PC-9 (cell line): ENCODE data around the gene MYOM1. TPM values are rescaled to one million over a fixed set of nuclear protein-coding genes. Genes with fewer than 3 reads are reported as not detected.

Experiments
- Bru-seq: library from RNA; stranded (reverse); fragments of 400-500 nt; gene quantifications from one replicate; lab custom pipeline; 2021; lab: Mats Ljungman, UMichigan
- BruChase-seq, 2 experiments: library from RNA; stranded (reverse); fragments of 400-500 nt; gene quantifications; one replicate each; lab custom pipeline; 2021; lab: Mats Ljungman, UMichigan
- BruUV-seq: library from RNA; stranded (reverse); fragments of 400-500 nt; replicated peaks from 2 replicates; lab custom pipeline; 2021; lab: Mats Ljungman, UMichigan
- CTCF ChIA-PET: fragments of 300-600 bp; sonication (Branson Sonifier 250); formaldehyde crosslinking; loops from one replicate; lab custom pipeline; 2022; ENCODE audit warnings: antibody characterized with exemption; lab: Charles Lee
- POLR2A ChIA-PET: fragments of 300-600 bp; sonication (Branson Sonifier 250); formaldehyde crosslinking; loops from one replicate; lab custom pipeline; 2022; ENCODE audit warnings: antibody characterized with exemption; ENCODE audit not compliant: unreplicated experiment; lab: Charles Lee
- DNase-seq, 2 experiments: peaks; one replicate each; pipeline versions ENCODE4 v3.0.0 to v3.0.0-alpha.2; 2015 to 2022; ENCODE audit warnings: mixed read lengths in 1 of 2
- H2AFZ ChIP-seq: fragments of 200-600 bp; sonication (generic); 2 replicates; pipeline ENCODE4 v1.8.1; 2017; ENCODE audit warnings: antibody characterized with exemption
- H3F3A ChIP-seq: fragments of 200-600 bp; sonication (generic); 2 replicates; pipeline ENCODE4 v1.8.1; 2017; ENCODE audit warnings: antibody characterized with exemption, mild to moderate bottlenecking, low read depth; ENCODE audit not compliant: insufficient read depth
- H3K27ac ChIP-seq: fragments of 200-600 bp; sonication (generic); 2 replicates; pipeline ENCODE4 v1.6.1; 2016; ENCODE audit warnings: mixed run types
- H3K27me3 ChIP-seq: fragments of 200-600 bp; sonication (generic); 2 replicates; pipeline ENCODE4 v1.6.1; 2016; ENCODE audit warnings: low read depth, mixed run types; ENCODE audit not compliant: insufficient read depth
- H3K36me3 ChIP-seq: fragments of 200-600 bp; sonication (generic); 2 replicates; pipeline ENCODE4 v1.6.1; 2016; ENCODE audit warnings: low read depth, mixed run types
- H3K4me1 ChIP-seq: fragments of 200-600 bp; sonication (generic); replicated peaks from 2 replicates; pipeline ENCODE4 v1.6.1; 2016; ENCODE audit warnings: mixed run types; ENCODE audit not compliant: insufficient read depth
- H3K4me2 ChIP-seq: fragments of 200-600 bp; sonication (generic); 2 replicates; pipeline ENCODE4 v1.6.1; 2017; ENCODE audit warnings: mixed run types
- H3K4me3 ChIP-seq: fragments of 200-600 bp; sonication (generic); 2 replicates; pipeline ENCODE4 v1.6.1; 2016; ENCODE audit warnings: mixed run types
- H3K79me2 ChIP-seq: fragments of 200-600 bp; sonication (generic); 2 replicates; pipeline ENCODE4 v1.6.1; 2017; ENCODE audit warnings: low read depth, mixed run types
- H3K9me2 ChIP-seq: fragments of 200-600 bp; sonication (generic); 2 replicates; pipeline ENCODE4 v1.8.1; 2017; ENCODE audit warnings: mild to moderate bottlenecking; ENCODE audit not compliant: insufficient read depth
- H3K9me3 ChIP-seq: fragments of 200-600 bp; sonication (generic); 2 replicates; pipeline ENCODE4 v1.8.1; 2016; ENCODE audit warnings: low read depth; ENCODE audit not compliant: insufficient read depth
- H4K20me1 ChIP-seq: fragments of 200-600 bp; sonication (generic); 2 replicates; pipeline ENCODE4 v1.8.1; 2017; ENCODE audit not compliant: insufficient read depth
- EZH2 ChIP-seq: fragments of 200-600 bp; sonication (generic); IDR thresholded peaks from 2 replicates; pipeline ENCODE4 v1.8.0; 2017; ENCODE audit warnings: antibody characterized with exemption, low read depth
- intact Hi-C: fragments of 100-400 bp; cut with micrococcal nuclease; formaldehyde crosslinking; loops from one replicate; pipeline ENCODE4 v1.10.0; 2022; ENCODE audit not compliant: unreplicated experiment
- long read RNA-seq: library from polyadenylated mRNA; stranded (forward); transcript quantifications from one replicate; pipeline ENCODE4 v2.0.0, GENCODE V29; 2022
- total RNA-seq: library from RNA; stranded (reverse); gene quantifications from 2 replicates; pipeline ENCODE4 v1.2.3, GENCODE V29; 2021
- TF ChIP-seq, protein P1 (sequence below): fragments of 200-600 bp; sonication (generic); conservative IDR thresholded peaks from 2 replicates; pipeline ENCODE4 v1.6.1; 2017; ENCODE audit warnings: mixed run types, antibody characterized with exemption, mild to moderate bottlenecking, moderate library complexity

MYOM1 gene
- total RNA-seq (0.88 and 1.3 TPM in 2 replicates), Bru-seq, nascent RNA (percentile 26 among the genes with signal in this experiment), BruChase-seq, experiment 1, labeled RNA remaining after a 2-hour chase (percentile 39 among the genes with signal in this experiment), BruChase-seq, experiment 2, labeled RNA remaining after a 6-hour chase (percentile 24 among the genes with signal in this experiment)
- long read RNA-seq, partial matches to known transcripts = 1 of 4 reads
- long read RNA-seq, other reads (novel, unspliced or antisense) = 3 of 4 reads

DNA sequence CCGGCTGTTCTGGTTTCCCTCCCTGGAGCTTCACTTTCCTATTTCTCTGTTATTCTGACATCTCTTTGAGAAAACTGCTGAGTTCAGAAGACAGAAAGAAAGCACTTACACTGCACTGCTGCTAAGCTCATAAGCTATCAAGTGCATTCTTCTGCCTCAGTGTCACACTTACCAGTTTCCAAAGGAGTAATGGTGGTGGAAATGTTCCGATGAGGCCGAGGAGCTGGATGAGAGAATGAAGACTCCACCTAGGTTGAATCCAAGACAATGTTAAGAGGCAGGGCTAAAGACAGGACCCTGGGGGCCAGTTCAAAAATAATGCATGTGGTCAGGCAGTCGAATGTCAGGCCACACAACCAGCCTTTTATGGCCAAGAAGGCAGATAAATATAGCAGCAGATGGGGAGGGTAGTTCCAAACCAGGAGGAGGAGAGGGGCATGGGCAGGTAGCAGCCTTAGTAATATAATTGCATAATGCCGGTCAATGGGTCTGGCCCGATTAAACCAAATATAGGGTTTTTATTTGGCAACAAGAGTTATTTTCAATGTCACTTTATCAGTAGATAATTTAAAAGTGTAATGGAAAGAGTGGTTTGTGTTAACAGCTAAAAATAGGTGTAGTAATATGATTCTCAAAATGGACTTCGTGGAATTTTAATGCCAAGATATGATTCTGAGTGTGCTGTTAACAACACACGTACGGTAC is at the start of gene MYOM1:
Gene MYOM1, minus strand, starts transcription at position 338 of the 705 bp plus-strand sequence. CDS start 4,745 bp downstream, outside the sequence.
- Histone ChIP-seq H3K4me2 (no peak within 1 kb of the TSS), H3K4me1 (peaks cover 18% of the 10 kb centered on the region), H3K4me3 (no peak within 1 kb of the TSS), H3F3A (no peaks in the 10 kb centered on the region), H3K79me2 (no peaks in the 10 kb centered on the region), H4K20me1 (no peaks in the 10 kb centered on the region), H2AFZ (no peak within 1 kb of the TSS), H3K36me3 (no peaks in the 10 kb centered on the region), H3K9me2 (no peaks in the 10 kb centered on the region), H3K9me3 (no peaks in the 10 kb centered on the region), H3K27me3 (no peaks in the 10 kb centered on the region), H3K27ac (no peak within 1 kb of the TSS)
- TF ChIP-seq, protein P1, sequence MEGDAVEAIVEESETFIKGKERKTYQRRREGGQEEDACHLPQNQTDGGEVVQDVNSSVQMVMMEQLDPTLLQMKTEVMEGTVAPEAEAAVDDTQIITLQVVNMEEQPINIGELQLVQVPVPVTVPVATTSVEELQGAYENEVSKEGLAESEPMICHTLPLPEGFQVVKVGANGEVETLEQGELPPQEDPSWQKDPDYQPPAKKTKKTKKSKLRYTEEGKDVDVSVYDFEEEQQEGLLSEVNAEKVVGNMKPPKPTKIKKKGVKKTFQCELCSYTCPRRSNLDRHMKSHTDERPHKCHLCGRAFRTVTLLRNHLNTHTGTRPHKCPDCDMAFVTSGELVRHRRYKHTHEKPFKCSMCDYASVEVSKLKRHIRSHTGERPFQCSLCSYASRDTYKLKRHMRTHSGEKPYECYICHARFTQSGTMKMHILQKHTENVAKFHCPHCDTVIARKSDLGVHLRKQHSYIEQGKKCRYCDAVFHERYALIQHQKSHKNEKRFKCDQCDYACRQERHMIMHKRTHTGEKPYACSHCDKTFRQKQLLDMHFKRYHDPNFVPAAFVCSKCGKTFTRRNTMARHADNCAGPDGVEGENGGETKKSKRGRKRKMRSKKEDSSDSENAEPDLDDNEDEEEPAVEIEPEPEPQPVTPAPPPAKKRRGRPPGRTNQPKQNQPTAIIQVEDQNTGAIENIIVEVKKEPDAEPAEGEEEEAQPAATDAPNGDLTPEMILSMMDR = no peak
- no peak for TF ChIP-seq EZH2
- intact Hi-C loops = no loop called here
- POLR2A ChIA-PET = no interaction called here
- DNase-seq = no peak
- CTCF ChIA-PET = no interaction called here
- BruUV-seq = no TSS peak

DNA sequence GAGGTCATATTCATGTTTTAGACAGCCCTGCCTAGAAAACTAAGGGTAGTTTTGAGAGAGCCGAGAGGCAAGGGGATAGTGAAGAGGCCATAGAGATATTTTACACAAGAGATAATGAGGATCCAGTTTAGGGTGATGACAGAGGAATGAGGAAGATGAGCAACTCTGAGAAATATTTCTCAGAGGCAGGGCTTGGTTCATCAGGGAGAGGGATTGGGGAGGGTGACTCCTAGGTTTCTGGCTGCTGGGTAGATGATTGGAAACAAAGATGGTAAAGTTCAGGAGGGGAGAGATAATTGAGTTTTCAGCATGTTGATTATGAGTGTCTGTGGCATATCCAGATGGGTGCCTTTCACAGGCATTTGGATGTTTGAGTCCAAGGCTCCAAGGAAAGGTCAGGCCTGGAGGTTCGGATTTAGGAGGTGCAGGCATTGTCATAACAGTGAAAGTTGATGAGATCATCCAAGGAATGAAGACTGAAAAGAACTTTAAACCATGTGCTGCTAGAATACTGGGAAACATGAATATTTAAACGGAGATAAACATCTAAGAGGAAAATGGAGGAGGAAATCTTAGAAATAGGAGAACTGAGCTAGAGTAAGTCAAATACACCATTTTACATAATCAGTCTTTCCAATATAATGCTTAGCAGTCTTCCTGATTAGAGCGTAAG is 49.6 kb upstream of the MYOM1 start:
- H3K4me1 ChIP-seq = peaks cover 37% of the 10 kb centered on the region
- TF ChIP-seq, protein P1 = no peak
- TF ChIP-seq EZH2 = no peak
- H3K27ac ChIP-seq = no peak overlapping the region
- H3K9me3 ChIP-seq = no peaks in the 10 kb centered on the region
- BruUV-seq = no TSS peak
- no peaks in the 10 kb centered on the region for H3K27me3 ChIP-seq
- H3K4me3 ChIP-seq = no peak overlapping the region
- no peaks in the 10 kb centered on the region for H3K9me2 ChIP-seq
- CTCF ChIA-PET = interaction anchor here (0.5 kb wide), 1 partner anchor 67 kb away, joined by 3 read pairs; no protein-coding TSS in a partner anchor
- peaks cover 92% of the 10 kb centered on the region for H3K79me2 ChIP-seq
- no peak overlapping the region for H2AFZ ChIP-seq
- H3F3A ChIP-seq = no peaks in the 10 kb centered on the region
- no peak overlapping the region for H3K4me2 ChIP-seq
- H3K36me3 ChIP-seq = peaks cover 30% of the 10 kb centered on the region
- DNase-seq = no peak
- intact Hi-C loops = no loop called here
- POLR2A ChIA-PET = no interaction called here
- H4K20me1 ChIP-seq = peaks cover 78% of the 10 kb centered on the region

DNA sequence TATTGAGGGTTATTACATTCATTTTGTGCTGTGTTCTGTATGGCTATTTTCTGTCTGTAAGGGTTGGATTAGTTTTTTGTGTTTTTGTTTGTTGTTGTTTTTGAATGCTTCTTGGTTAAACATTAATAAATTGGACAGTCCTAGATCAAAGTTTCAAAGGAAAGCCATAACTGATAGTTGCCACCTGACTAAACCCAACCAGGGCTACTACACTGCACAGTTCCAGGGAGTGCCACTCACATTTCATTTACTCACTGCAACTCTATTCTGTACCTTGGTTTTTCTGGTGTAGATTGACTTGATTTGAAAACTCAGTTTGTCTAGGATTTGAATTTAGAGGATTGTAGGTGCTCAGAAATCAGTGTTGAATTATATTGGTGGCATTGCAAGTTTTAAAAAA is 48.5 kb upstream of the MYOM1 start:
- Histone ChIP-seq H3K4me2 (no peak overlapping the region), H2AFZ (no peak overlapping the region), H3K79me2 (peaks cover 100% of the 10 kb centered on the region), H3F3A (no peaks in the 10 kb centered on the region), H3K9me3 (no peaks in the 10 kb centered on the region), H3K9me2 (no peaks in the 10 kb centered on the region), H3K4me1 (peaks cover 46% of the 10 kb centered on the region), H3K27ac (no peak overlapping the region), H3K36me3 (peaks cover 19% of the 10 kb centered on the region), H3K4me3 (no peak overlapping the region), H3K27me3 (no peaks in the 10 kb centered on the region), H4K20me1 (peaks cover 82% of the 10 kb centered on the region)
- TF ChIP-seq, protein P1 = no peak
- TF ChIP-seq EZH2 = no peak
- intact Hi-C loops = no loop called here
- ChIA-PET POLR2A (no interaction called here), CTCF (no interaction called here)
- no peak for DNase-seq
- no TSS peak for BruUV-seq
